Measurements from ENCODE around the gene STAC3. TPM values are rescaled to one million over a fixed set of nuclear protein-coding genes. Genes with fewer than 3 reads are reported as not detected.

STAC3 gene
- total and polyA plus RNA-seq, 4 donors: 0.19 to 1.3 (median 0.96) TPM

DNA sequence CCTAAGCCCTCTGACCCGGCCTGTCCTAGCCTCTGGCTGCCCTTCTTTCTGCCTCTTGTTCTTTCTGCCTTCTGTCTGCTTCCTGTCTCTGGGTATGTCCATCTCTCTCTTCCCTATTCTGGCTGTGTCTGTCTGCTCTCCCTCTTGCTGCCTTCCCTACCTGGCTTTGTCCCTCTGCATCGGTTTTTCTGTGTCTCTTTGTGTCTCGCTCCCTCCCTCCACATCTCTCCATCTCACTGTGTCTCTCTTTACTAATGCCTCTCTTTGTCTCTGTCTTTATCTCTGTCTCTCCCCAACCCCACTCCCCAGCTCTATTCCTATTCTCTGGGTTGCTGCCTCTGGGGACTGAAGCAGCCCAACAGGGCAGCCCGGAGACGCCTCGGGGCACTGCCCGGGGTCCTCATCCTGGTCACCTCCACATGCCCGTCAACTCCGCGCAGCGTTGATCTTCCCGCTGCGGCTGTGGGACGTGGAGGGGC lies 11.4 kb downstream of the STAC3 start:
- Histone ChIP-seq H3K4me3 (ENCODE audit: low read depth in 1 of 3, low read length in 3 of 3) (peak overlapping the region in 1 of 3 donors; percentile 51), H3K27ac (ENCODE audit: low read depth in 1 of 2, low read length in 2 of 2) (no peak overlapping the region), H3K9ac (ENCODE audit: low read depth in 1 of 2, low read length in 2 of 2) (no peak overlapping the region), H3K27me3 (ENCODE audit: control insufficient read depth in 4 of 4, insufficient read depth in 4 of 4, low read length in 3 of 4) (peaks cover 0 to 11% (median 0%) of the 10 kb centered on the region in 4 donors), H3K9me3 (ENCODE audit: control insufficient read depth in 4 of 4, low read length in 3 of 4) (no peaks in the 10 kb centered on the region), H3K36me3 (ENCODE audit: control insufficient read depth in 4 of 4, insufficient read depth in 3 of 4, low read depth in 1 of 4, low read length in 3 of 4) (no peaks in the 10 kb centered on the region), H3K4me1 (ENCODE audit: control insufficient read depth in 4 of 4, insufficient read depth in 4 of 4, low read length in 3 of 4) (peaks cover 21 to 50% (median 33%) of the 10 kb centered on the region in 4 donors)
- TF ChIP-seq FOXA2 (IDR thresholded peaks at IDR 0.05) (no peak), EGR1 (IDR thresholded peaks at IDR 0.05; ENCODE audit: low read depth in 2 of 2) (no peak), TAF1 (conservative IDR thresholded peaks at IDR 0.05) (no peak), SP1 (IDR thresholded peaks at IDR 0.05) (no peak)
- TF ChIP-seq, protein P1, sequence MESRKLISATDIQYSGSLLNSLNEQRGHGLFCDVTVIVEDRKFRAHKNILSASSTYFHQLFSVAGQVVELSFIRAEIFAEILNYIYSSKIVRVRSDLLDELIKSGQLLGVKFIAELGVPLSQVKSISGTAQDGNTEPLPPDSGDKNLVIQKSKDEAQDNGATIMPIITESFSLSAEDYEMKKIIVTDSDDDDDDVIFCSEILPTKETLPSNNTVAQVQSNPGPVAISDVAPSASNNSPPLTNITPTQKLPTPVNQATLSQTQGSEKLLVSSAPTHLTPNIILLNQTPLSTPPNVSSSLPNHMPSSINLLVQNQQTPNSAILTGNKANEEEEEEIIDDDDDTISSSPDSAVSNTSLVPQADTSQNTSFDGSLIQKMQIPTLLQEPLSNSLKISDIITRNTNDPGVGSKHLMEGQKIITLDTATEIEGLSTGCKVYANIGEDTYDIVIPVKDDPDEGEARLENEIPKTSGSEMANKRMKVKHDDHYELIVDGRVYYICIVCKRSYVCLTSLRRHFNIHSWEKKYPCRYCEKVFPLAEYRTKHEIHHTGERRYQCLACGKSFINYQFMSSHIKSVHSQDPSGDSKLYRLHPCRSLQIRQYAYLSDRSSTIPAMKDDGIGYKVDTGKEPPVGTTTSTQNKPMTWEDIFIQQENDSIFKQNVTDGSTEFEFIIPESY (IDR thresholded peaks at IDR 0.05): no peak
- TF ChIP-seq, protein P2, sequence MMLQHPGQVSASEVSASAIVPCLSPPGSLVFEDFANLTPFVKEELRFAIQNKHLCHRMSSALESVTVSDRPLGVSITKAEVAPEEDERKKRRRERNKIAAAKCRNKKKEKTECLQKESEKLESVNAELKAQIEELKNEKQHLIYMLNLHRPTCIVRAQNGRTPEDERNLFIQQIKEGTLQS (IDR thresholded peaks at IDR 0.05): no peak
- DNase-seq (ENCODE audit: low spot score): no peak
- 5% methylated on average over 14 of the region's 14 CpGs for WGBS

DNA sequence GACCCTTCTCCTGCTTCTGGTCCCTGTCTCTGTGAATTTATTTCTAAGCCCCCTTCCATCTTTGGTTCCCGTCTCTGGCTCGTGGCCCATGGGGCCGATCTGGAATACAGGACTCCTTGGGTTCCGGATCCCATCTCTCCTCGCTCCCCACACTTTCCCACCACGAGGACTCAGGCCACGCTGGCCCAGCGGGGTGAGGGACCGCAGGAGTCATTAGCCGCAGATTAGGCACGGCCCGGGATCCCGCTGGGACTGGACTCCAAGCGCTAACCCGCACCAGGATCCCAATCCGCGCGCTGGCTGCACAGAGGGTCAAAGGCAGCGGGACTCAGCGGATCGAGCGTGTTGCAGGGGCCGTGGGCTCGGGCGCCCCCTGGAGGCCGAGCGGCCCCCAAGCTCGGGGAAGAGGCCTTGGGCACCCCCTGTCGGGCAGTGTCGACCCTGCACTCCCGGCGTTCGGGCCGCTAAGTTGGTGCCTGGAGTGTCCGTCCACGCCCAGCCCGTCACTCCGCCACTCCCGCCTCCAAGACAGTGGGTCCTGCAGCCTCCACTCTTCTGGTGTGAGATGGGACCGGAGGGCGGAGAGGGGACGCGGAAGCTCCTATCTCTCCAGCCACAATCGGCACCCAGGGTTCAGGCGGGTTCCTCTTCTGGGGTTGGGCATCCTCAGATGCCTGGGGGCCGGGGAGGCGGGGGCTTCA lies 12.0 kb downstream of the STAC3 start:
- no peaks in the 10 kb centered on the region for H3K9me3 ChIP-seq (ENCODE audit: control insufficient read depth in 4 of 4, low read length in 3 of 4)
- no peak for TF ChIP-seq GABPA (IDR thresholded peaks at IDR 0.05 in 1 of 2, conservative IDR thresholded peaks at IDR 0.05 in 1 of 2)
- no peak for TF ChIP-seq HNF4A (conservative IDR thresholded peaks at IDR 0.05)
- peak; percentile 46 for TF ChIP-seq SP1 (IDR thresholded peaks at IDR 0.05)
- TF ChIP-seq, protein P3, sequence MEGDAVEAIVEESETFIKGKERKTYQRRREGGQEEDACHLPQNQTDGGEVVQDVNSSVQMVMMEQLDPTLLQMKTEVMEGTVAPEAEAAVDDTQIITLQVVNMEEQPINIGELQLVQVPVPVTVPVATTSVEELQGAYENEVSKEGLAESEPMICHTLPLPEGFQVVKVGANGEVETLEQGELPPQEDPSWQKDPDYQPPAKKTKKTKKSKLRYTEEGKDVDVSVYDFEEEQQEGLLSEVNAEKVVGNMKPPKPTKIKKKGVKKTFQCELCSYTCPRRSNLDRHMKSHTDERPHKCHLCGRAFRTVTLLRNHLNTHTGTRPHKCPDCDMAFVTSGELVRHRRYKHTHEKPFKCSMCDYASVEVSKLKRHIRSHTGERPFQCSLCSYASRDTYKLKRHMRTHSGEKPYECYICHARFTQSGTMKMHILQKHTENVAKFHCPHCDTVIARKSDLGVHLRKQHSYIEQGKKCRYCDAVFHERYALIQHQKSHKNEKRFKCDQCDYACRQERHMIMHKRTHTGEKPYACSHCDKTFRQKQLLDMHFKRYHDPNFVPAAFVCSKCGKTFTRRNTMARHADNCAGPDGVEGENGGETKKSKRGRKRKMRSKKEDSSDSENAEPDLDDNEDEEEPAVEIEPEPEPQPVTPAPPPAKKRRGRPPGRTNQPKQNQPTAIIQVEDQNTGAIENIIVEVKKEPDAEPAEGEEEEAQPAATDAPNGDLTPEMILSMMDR (IDR thresholded peaks at IDR 0.05; ENCODE audit: low read depth, low read length, missing input control): peak; percentile 100
- TF ChIP-seq RAD21 (IDR thresholded peaks at IDR 0.05): peak; percentile 97 to 98
- H3K9ac ChIP-seq (ENCODE audit: low read depth in 1 of 2, low read length in 2 of 2): no peak overlapping the region
- peaks cover 0 to 3% (median under 1%) of the 10 kb centered on the region in 4 donors for H3K36me3 ChIP-seq (ENCODE audit: control insufficient read depth in 4 of 4, insufficient read depth in 3 of 4, low read depth in 1 of 4, low read length in 3 of 4)
- WGBS: 3% methylated on average over 47 of the region's 47 CpGs
- peaks cover 0 to 11% (median 0%) of the 10 kb centered on the region in 4 donors for H3K27me3 ChIP-seq (ENCODE audit: control insufficient read depth in 4 of 4, insufficient read depth in 4 of 4, low read length in 3 of 4)
- peak; percentile 94 for DNase-seq (ENCODE audit: low spot score)
- peaks cover 24 to 52% (median 37%) of the 10 kb centered on the region in 4 donors for H3K4me1 ChIP-seq (ENCODE audit: control insufficient read depth in 4 of 4, insufficient read depth in 4 of 4, low read length in 3 of 4)
- H3K27ac ChIP-seq (ENCODE audit: low read depth in 1 of 2, low read length in 2 of 2): no peak overlapping the region
- no peak overlapping the region for H3K4me3 ChIP-seq (ENCODE audit: low read depth in 1 of 3, low read length in 3 of 3)
